Measurements from ENCODE around the gene MEX3D. TPM values are rescaled to one million over a fixed set of nuclear protein-coding genes. Genes with fewer than 3 reads are reported as not detected.

Gene MEX3D
- 42.3 TPM for polyA plus RNA-seq (2013, experiment 1 of 2)
- 50.4 TPM for polyA plus RNA-seq (2013, experiment 2 of 2)

DNA sequence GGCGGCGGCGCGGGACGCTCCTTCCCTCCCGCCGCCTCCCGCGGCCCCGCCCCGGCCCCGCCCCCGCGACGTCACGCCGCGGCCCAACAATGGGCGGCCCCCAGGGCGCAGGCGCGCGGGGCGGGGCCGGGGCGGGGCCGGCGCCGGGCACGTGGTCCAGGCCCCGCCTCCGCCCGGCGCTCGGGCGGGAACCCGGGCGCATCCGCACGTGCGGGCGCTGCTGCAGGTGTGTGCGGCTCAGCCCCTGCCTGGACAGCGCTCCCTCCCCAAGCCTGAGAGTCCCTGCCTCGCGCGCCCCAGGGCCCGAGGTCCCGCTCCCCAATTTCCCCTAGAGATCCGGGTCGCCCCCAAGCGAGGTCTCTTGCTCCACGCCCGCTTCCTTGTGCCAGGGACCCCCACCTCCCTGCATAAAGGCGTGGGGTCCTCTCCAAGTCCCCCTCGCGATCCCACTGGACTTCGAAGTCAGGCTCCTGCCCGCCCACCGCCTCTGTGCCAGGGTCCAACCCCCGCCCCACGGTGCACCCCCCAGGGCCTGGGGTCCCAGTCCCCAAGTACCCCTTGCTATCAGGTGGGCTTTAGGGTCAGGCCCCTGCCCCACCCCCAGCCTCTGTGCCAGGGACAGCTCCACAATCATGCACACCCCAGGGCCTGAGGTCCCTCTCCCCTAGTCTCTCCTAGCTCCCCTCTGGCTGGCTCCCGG lies at the start of gene MEX3D:
MEX3D (minus strand) TSS at position 6 of the 700 bp plus-strand sequence. CDS start 267 bp downstream, outside the sequence.
- peak within 1 kb of the TSS; percentile 78 for H3K27ac ChIP-seq (ENCODE audit: low read depth, low read length)
- peak within 1 kb of the TSS; percentile 99 for H3K9ac ChIP-seq (ENCODE audit: low read length)
- no peak within 1 kb of the TSS for H4K5ac ChIP-seq (ENCODE audit: low read length)
- peak within 1 kb of the TSS; percentile 97 for H3K4ac ChIP-seq (ENCODE audit: low read depth, low read length)
- DNase-seq: peak; percentile 80
- H2AK5ac ChIP-seq (ENCODE audit: low read length): no peak within 1 kb of the TSS
- no peak within 1 kb of the TSS for H2BK5ac ChIP-seq (ENCODE audit: low read length)
- peak within 1 kb of the TSS; percentile 95 for H3K4me3 ChIP-seq (ENCODE audit: low read length)
- no peak within 1 kb of the TSS for H3K4me2 ChIP-seq (ENCODE audit: low read length)
- peaks cover 10% of the 10 kb centered on the region for H3K79me1 ChIP-seq (ENCODE audit: low read length)
- H3K56ac ChIP-seq (ENCODE audit: low read length): peak within 1 kb of the TSS; percentile 98
- no peaks in the 10 kb centered on the region for H3K36me3 ChIP-seq (ENCODE audit: control insufficient read depth, insufficient read depth, low read length)
- peak within 1 kb of the TSS; percentile 98 for H3K18ac ChIP-seq (ENCODE audit: low read length)
- no peak within 1 kb of the TSS for H4K8ac ChIP-seq (ENCODE audit: low read depth, low read length)
- no CpG with 5 or more reads among the region's 63 CpGs for WGBS (ENCODE audit: extremely low coverage, insufficient coverage, low lambda C conversion rate)
- H3K4me1 ChIP-seq (ENCODE audit: control insufficient read depth, low read depth, low read length): peaks cover 2% of the 10 kb centered on the region
- peak within 1 kb of the TSS; percentile 97 for H3K23ac ChIP-seq (ENCODE audit: low read length)
- H2BK15ac ChIP-seq (replicated peaks; ENCODE audit: low read depth): no peak within 1 kb of the TSS
- no peak within 1 kb of the TSS for H2BK120ac ChIP-seq (ENCODE audit: low read depth, low read length)
- no peaks in the 10 kb centered on the region for H3K27me3 ChIP-seq (ENCODE audit: insufficient read depth, low read length, poor library complexity)
- peaks cover 38% of the 10 kb centered on the region for H3K79me2 ChIP-seq (ENCODE audit: control insufficient read depth, insufficient read depth, low read length)

DNA sequence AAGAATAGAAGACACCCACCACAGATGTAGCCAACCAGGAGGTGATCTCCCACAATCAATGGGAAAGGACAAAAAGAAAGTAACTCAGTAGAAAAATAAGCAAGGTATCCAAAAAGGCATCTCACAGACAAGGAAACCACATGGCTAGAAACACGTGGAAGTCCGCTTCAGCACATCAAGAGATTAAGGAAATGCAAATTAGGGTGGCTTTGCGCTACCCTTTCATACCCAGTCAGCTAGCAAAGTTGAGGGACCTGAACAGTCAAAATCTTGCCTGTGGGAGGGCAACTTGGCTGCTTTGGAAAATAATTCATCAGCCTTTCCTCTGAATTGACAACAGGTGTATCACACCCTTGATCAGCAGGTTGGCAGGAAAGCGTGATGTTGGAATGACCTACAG lies 48.8 kb upstream of the MEX3D start:
- Histone ChIP-seq H3K4me3 (ENCODE audit: low read length) (no peak overlapping the region), H3K9ac (ENCODE audit: low read length) (no peak overlapping the region), H3K79me2 (ENCODE audit: control insufficient read depth, insufficient read depth, low read length) (no peaks in the 10 kb centered on the region), H3K4me1 (ENCODE audit: control insufficient read depth, low read depth, low read length) (no peaks in the 10 kb centered on the region), H2BK5ac (ENCODE audit: low read length) (no peak overlapping the region), H3K79me1 (ENCODE audit: low read length) (peaks cover 3% of the 10 kb centered on the region), H3K27me3 (ENCODE audit: insufficient read depth, low read length, poor library complexity) (no peaks in the 10 kb centered on the region), H2BK120ac (ENCODE audit: low read depth, low read length) (no peak overlapping the region), H4K5ac (ENCODE audit: low read length) (no peak overlapping the region), H3K56ac (ENCODE audit: low read length) (no peak overlapping the region), H4K8ac (ENCODE audit: low read depth, low read length) (no peak overlapping the region), H3K4ac (ENCODE audit: low read depth, low read length) (no peak overlapping the region), H3K27ac (ENCODE audit: low read depth, low read length) (no peak overlapping the region), H3K23ac (ENCODE audit: low read length) (no peak overlapping the region), H2BK15ac (replicated peaks; ENCODE audit: low read depth) (no peak overlapping the region), H2AK5ac (ENCODE audit: low read length) (no peak overlapping the region), H3K18ac (ENCODE audit: low read length) (no peak overlapping the region), H3K4me2 (ENCODE audit: low read length) (no peak overlapping the region), H3K36me3 (ENCODE audit: control insufficient read depth, insufficient read depth, low read length) (peaks cover 35% of the 10 kb centered on the region)
- no peak for DNase-seq
- WGBS (ENCODE audit: extremely low coverage, insufficient coverage, low lambda C conversion rate): no CpG with 5 or more reads among the region's 4 CpGs

DNA sequence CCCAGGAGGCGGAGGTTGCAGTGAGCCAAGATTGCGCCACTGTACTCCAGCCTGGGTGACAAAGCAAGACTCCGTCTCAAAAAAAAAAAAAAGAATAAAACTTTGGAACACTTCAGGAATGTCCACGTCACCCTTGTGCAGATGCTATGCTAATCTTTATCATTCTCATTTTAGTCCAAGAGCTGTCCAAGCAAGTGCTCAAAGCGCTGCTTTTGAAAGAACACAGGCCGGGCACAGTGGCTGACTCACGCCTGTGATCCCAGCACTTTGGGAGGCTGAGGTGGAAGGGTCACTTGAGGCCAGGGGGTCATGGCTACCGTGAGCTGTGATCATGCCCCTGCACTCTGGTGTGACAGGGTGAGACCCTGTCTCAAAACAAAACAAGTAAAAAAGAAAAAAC lies 48.3 kb upstream of the MEX3D start:
- no peak overlapping the region for H3K23ac ChIP-seq (ENCODE audit: low read length)
- no peak overlapping the region for H3K4me2 ChIP-seq (ENCODE audit: low read length)
- no peak overlapping the region for H2BK120ac ChIP-seq (ENCODE audit: low read depth, low read length)
- H4K5ac ChIP-seq (ENCODE audit: low read length): no peak overlapping the region
- DNase-seq: no peak
- H3K56ac ChIP-seq (ENCODE audit: low read length): no peak overlapping the region
- H4K8ac ChIP-seq (ENCODE audit: low read depth, low read length): no peak overlapping the region
- H3K4ac ChIP-seq (ENCODE audit: low read depth, low read length): no peak overlapping the region
- no peak overlapping the region for H2BK5ac ChIP-seq (ENCODE audit: low read length)
- H2BK15ac ChIP-seq (replicated peaks; ENCODE audit: low read depth): no peak overlapping the region
- peaks cover 34% of the 10 kb centered on the region for H3K36me3 ChIP-seq (ENCODE audit: control insufficient read depth, insufficient read depth, low read length)
- no peak overlapping the region for H3K18ac ChIP-seq (ENCODE audit: low read length)
- no peak overlapping the region for H2AK5ac ChIP-seq (ENCODE audit: low read length)
- H3K79me2 ChIP-seq (ENCODE audit: control insufficient read depth, insufficient read depth, low read length): no peaks in the 10 kb centered on the region
- no peak overlapping the region for H3K4me3 ChIP-seq (ENCODE audit: low read length)
- no peaks in the 10 kb centered on the region for H3K4me1 ChIP-seq (ENCODE audit: control insufficient read depth, low read depth, low read length)
- H3K79me1 ChIP-seq (ENCODE audit: low read length): peaks cover 3% of the 10 kb centered on the region
- WGBS (ENCODE audit: extremely low coverage, insufficient coverage, low lambda C conversion rate): no CpG with 5 or more reads among the region's 8 CpGs
- H3K27me3 ChIP-seq (ENCODE audit: insufficient read depth, low read length, poor library complexity): no peaks in the 10 kb centered on the region
- no peak overlapping the region for H3K9ac ChIP-seq (ENCODE audit: low read length)
- no peak overlapping the region for H3K27ac ChIP-seq (ENCODE audit: low read depth, low read length)

DNA sequence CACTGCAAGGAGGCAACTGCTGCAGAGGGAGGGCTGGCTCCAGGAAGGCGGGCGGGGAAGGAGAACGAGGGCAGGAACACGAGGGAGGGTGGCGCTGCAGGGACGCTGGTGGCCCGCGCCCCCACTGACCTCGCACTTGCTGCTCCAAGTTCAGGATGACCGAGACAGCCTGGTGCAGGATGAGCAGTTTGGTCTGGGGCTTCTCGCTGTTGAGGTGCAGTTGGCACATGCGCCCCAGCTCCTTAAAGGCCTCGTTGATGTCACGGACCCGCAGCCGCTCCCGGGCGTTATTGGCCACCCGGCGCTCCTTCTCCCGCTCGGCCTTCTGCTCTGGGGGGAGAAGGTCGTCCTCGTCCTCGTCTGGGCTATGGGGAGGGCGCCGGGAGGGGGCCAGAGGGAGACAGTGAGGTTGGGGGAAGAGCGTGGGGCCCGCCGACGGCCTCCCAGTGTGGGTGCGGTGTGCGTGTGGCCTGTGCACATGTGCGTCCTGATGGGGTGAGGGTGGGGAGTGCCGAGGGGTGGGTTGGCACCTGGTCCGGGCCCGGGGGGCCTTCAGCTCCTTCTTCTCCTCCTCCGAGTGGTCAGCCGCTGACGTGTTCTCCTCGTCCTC lies 47.1 kb upstream of the MEX3D start:
- H3K27ac ChIP-seq (ENCODE audit: low read depth, low read length): no peak overlapping the region
- H3K79me2 ChIP-seq (ENCODE audit: control insufficient read depth, insufficient read depth, low read length): no peaks in the 10 kb centered on the region
- H3K18ac ChIP-seq (ENCODE audit: low read length): no peak overlapping the region
- H4K8ac ChIP-seq (ENCODE audit: low read depth, low read length): no peak overlapping the region
- no peak overlapping the region for H3K4ac ChIP-seq (ENCODE audit: low read depth, low read length)
- H3K9ac ChIP-seq (ENCODE audit: low read length): no peak overlapping the region
- no peak overlapping the region for H4K5ac ChIP-seq (ENCODE audit: low read length)
- no CpG with 5 or more reads among the region's 41 CpGs for WGBS (ENCODE audit: extremely low coverage, insufficient coverage, low lambda C conversion rate)
- H2BK5ac ChIP-seq (ENCODE audit: low read length): no peak overlapping the region
- peaks cover 36% of the 10 kb centered on the region for H3K36me3 ChIP-seq (ENCODE audit: control insufficient read depth, insufficient read depth, low read length)
- H3K79me1 ChIP-seq (ENCODE audit: low read length): peaks cover 3% of the 10 kb centered on the region
- H2BK15ac ChIP-seq (replicated peaks; ENCODE audit: low read depth): no peak overlapping the region
- H2AK5ac ChIP-seq (ENCODE audit: low read length): no peak overlapping the region
- no peaks in the 10 kb centered on the region for H3K4me1 ChIP-seq (ENCODE audit: control insufficient read depth, low read depth, low read length)
- H3K27me3 ChIP-seq (ENCODE audit: insufficient read depth, low read length, poor library complexity): no peaks in the 10 kb centered on the region
- H3K4me3 ChIP-seq (ENCODE audit: low read length): no peak overlapping the region
- DNase-seq: no peak
- H3K4me2 ChIP-seq (ENCODE audit: low read length): no peak overlapping the region
- H3K23ac ChIP-seq (ENCODE audit: low read length): no peak overlapping the region
- no peak overlapping the region for H2BK120ac ChIP-seq (ENCODE audit: low read depth, low read length)
- no peak overlapping the region for H3K56ac ChIP-seq (ENCODE audit: low read length)

DNA sequence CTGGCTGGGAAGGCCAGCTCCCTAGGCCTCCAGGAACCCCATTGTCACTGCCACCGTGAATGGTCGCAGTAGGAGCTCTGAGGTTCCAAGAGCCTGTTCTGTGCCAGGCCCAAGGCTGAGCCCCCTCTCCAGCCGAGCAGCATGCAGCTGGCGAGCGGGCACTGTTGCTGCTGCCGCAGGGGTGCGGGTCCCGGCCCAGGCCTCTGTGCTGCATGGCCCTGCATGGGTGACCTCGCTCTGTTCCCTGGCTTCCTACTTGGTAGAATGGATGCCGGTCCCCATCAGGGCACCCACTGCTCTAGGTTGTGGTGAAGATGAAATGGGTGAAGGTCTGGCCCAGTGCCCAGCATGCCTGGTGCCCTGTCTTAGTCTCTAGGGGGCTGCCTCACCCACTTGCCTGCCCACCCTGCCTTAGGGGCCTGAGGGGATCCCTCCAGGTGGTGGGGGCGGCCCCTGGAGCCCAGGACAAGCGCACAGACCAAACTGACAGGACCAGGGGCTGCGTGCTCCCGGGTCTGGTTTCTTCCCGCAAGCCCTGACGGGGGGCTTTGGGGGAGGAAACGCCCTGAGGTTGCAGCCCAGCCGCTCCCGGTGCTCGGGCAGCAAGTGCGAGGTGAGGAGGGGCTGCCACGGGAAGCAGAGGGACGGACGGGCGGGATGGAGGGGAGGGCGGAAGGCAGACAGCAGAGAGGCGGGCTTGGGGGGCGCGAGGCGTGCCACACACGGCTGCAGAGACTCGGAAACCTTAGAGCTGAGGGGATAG lies 45.9 kb upstream of the MEX3D start:
- H3K4ac ChIP-seq (ENCODE audit: low read depth, low read length): no peak overlapping the region
- H4K5ac ChIP-seq (ENCODE audit: low read length): no peak overlapping the region
- H3K4me3 ChIP-seq (ENCODE audit: low read length): no peak overlapping the region
- H3K79me2 ChIP-seq (ENCODE audit: control insufficient read depth, insufficient read depth, low read length): no peaks in the 10 kb centered on the region
- H3K36me3 ChIP-seq (ENCODE audit: control insufficient read depth, insufficient read depth, low read length): peaks cover 37% of the 10 kb centered on the region
- no peaks in the 10 kb centered on the region for H3K4me1 ChIP-seq (ENCODE audit: control insufficient read depth, low read depth, low read length)
- H3K56ac ChIP-seq (ENCODE audit: low read length): no peak overlapping the region
- no peaks in the 10 kb centered on the region for H3K27me3 ChIP-seq (ENCODE audit: insufficient read depth, low read length, poor library complexity)
- H3K9ac ChIP-seq (ENCODE audit: low read length): no peak overlapping the region
- no peak overlapping the region for H3K27ac ChIP-seq (ENCODE audit: low read depth, low read length)
- peaks cover 3% of the 10 kb centered on the region for H3K79me1 ChIP-seq (ENCODE audit: low read length)
- H3K4me2 ChIP-seq (ENCODE audit: low read length): no peak overlapping the region
- no peak overlapping the region for H3K23ac ChIP-seq (ENCODE audit: low read length)
- no peak overlapping the region for H4K8ac ChIP-seq (ENCODE audit: low read depth, low read length)
- no peak overlapping the region for H2AK5ac ChIP-seq (ENCODE audit: low read length)
- WGBS (ENCODE audit: extremely low coverage, insufficient coverage, low lambda C conversion rate): no CpG with 5 or more reads among the region's 32 CpGs
- DNase-seq: no peak
- H2BK120ac ChIP-seq (ENCODE audit: low read depth, low read length): no peak overlapping the region
- no peak overlapping the region for H2BK5ac ChIP-seq (ENCODE audit: low read length)
- no peak overlapping the region for H3K18ac ChIP-seq (ENCODE audit: low read length)
- H2BK15ac ChIP-seq (replicated peaks; ENCODE audit: low read depth): no peak overlapping the region
